ENCODE data around the gene MEIKIN.

GRCh38 chr5:131773805-131774204 lies 171.7 kb downstream of the MEIKIN start:
- TF ChIP-seq CTCF (IDR thresholded peaks at IDR 0.05; ENCODE audit: low read depth, low read length) (no peak), MAX (IDR thresholded peaks at IDR 0.05; ENCODE audit: low read depth, low read length) (no peak)

Measured in NB4 (cell line).